Stimulated activated naive CD8-positive, alpha-beta T cell treated with anti-CD3 and anti-CD28 coated beads, Interleukin-15, Interleukin-2, amounts not matched to agents 100 ng/mL and 50 ng/mL, for 24 hours (primary cell): ENCODE measurements around the gene IFIT3.

Experiments used
- H3K27ac Mint-ChIP-seq: one replicate; pipeline ENCODE4 v1.8.0; 2021; ENCODE audit warnings: mild to moderate bottlenecking, mixed read lengths
- H3K27me3 Mint-ChIP-seq: one replicate; pipeline ENCODE4 v1.8.0; 2021; ENCODE audit warnings: mixed read lengths
- H3K36me3 Mint-ChIP-seq: one replicate; pipeline ENCODE4 v1.8.0; 2021; ENCODE audit warnings: low read depth, mixed read lengths
- H3K4me1 Mint-ChIP-seq: one replicate; pipeline ENCODE4 v1.8.0; 2021; ENCODE audit warnings: low read depth, mixed read lengths
- H3K4me3 Mint-ChIP-seq: one replicate; pipeline ENCODE4 v1.8.0; 2021; ENCODE audit warnings: mild to moderate bottlenecking, mixed read lengths
- H3K9me3 Mint-ChIP-seq: one replicate; pipeline ENCODE4 v1.8.0; 2021; ENCODE audit warnings: mixed read lengths

The IFIT3 gene

GRCh38 chr10:89373916-89374711 is 46.3 kb downstream of the IFIT3 start:
- H3K36me3 Mint-ChIP-seq = no peaks in the 10 kb centered on the region
- no peaks in the 10 kb centered on the region for H3K9me3 Mint-ChIP-seq
- peaks cover 4% of the 10 kb centered on the region for H3K27me3 Mint-ChIP-seq
- H3K4me3 Mint-ChIP-seq = no peak overlapping the region
- no peaks in the 10 kb centered on the region for H3K4me1 Mint-ChIP-seq
- H3K27ac Mint-ChIP-seq = no peak overlapping the region

- Mint-ChIP-seq H3K4me3 (no peak overlapping the region), H3K4me1 (no peaks in the 10 kb centered on the region), H3K27me3 (peaks cover 4% of the 10 kb centered on the region), H3K27ac (no peak overlapping the region), H3K36me3 (no peaks in the 10 kb centered on the region), H3K9me3 (no peaks in the 10 kb centered on the region)
These were observed 46.9 kb downstream of the IFIT3 start for GRCh38 chr10:89374713-89375141.

- H3K36me3 Mint-ChIP-seq = no peaks in the 10 kb centered on the region
- H3K4me1 Mint-ChIP-seq = no peaks in the 10 kb centered on the region
- H3K27me3 Mint-ChIP-seq = peaks cover 4% of the 10 kb centered on the region
- H3K9me3 Mint-ChIP-seq = no peaks in the 10 kb centered on the region
- H3K27ac Mint-ChIP-seq = no peak within 1 kb of the TSS
- H3K4me3 Mint-ChIP-seq = no peak within 1 kb of the TSS
These were observed 50.2 kb downstream of the IFIT3 start, which contains the start of gene IFIT1B for GRCh38 chr10:89377705-89378637. Gene IFIT1B (plus strand): TSS chr10:89378056. CDS start chr10:89378136, 80 bp downstream.

GRCh38 chr10:89379103-89379502 is 51.3 kb downstream of the IFIT3 start:
- Mint-ChIP-seq H3K9me3 (no peaks in the 10 kb centered on the region), H3K27ac (no peak overlapping the region), H3K4me1 (no peaks in the 10 kb centered on the region), H3K27me3 (peaks cover 4% of the 10 kb centered on the region), H3K4me3 (no peak overlapping the region), H3K36me3 (no peaks in the 10 kb centered on the region)

GRCh38 chr10:89382757-89383156 is 55.0 kb downstream of the IFIT3 start:
- H3K9me3 Mint-ChIP-seq = no peaks in the 10 kb centered on the region
- no peaks in the 10 kb centered on the region for H3K36me3 Mint-ChIP-seq
- no peak overlapping the region for H3K27ac Mint-ChIP-seq
- no peaks in the 10 kb centered on the region for H3K4me1 Mint-ChIP-seq
- no peaks in the 10 kb centered on the region for H3K27me3 Mint-ChIP-seq
- no peak overlapping the region for H3K4me3 Mint-ChIP-seq

- Mint-ChIP-seq H3K9me3 (no peaks in the 10 kb centered on the region), H3K27me3 (no peaks in the 10 kb centered on the region), H3K4me3 (no peak overlapping the region), H3K4me1 (no peaks in the 10 kb centered on the region), H3K27ac (no peak overlapping the region), H3K36me3 (no peaks in the 10 kb centered on the region)
These were observed 56.9 kb downstream of the IFIT3 start for GRCh38 chr10:89384474-89385340.

GRCh38 chr10:89388806-89389205 is 61.0 kb downstream of the IFIT3 start:
- no peak overlapping the region for H3K27ac Mint-ChIP-seq
- no peak overlapping the region for H3K4me3 Mint-ChIP-seq
- no peaks in the 10 kb centered on the region for H3K36me3 Mint-ChIP-seq
- H3K9me3 Mint-ChIP-seq = no peaks in the 10 kb centered on the region
- peaks cover 22% of the 10 kb centered on the region for H3K4me1 Mint-ChIP-seq
- no peaks in the 10 kb centered on the region for H3K27me3 Mint-ChIP-seq

- H3K9me3 Mint-ChIP-seq = no peaks in the 10 kb centered on the region
- H3K27ac Mint-ChIP-seq = no peak overlapping the region
- no peaks in the 10 kb centered on the region for H3K36me3 Mint-ChIP-seq
- H3K4me1 Mint-ChIP-seq = peaks cover 27% of the 10 kb centered on the region
- no peak overlapping the region for H3K4me3 Mint-ChIP-seq
- no peaks in the 10 kb centered on the region for H3K27me3 Mint-ChIP-seq
These were observed 61.5 kb downstream of the IFIT3 start for GRCh38 chr10:89389254-89389653.
